K562 (cell line): ENCODE data around the gene RWDD3. TPM values are rescaled to one million over a fixed set of nuclear protein-coding genes. Genes with fewer than 3 reads are reported as not detected.

Source experiments
- ARHGAP35 ChIP-seq: fragments of 450-650 bp; IDR thresholded peaks from 2 replicates; pipeline ENCODE4 v1.6.1; 2018; ENCODE audit not compliant: partially characterized antibody
- BDP1 ChIP-seq: IDR thresholded peaks from 3 replicates; pipeline ENCODE4 v1.6.1; 2011; ENCODE audit not compliant: insufficient read length, insufficient read depth
- EHMT2 ChIP-seq: fragments of 450-650 bp; IDR thresholded peaks from 2 replicates; pipeline ENCODE4 v1.6.1; 2018; ENCODE audit warnings: antibody characterized with exemption
- ETV6 ChIP-seq, 3 experiments: fragments of 150-350 bp in 1 of 3; sonication (generic) in 1 of 3; formaldehyde crosslinking in 1 of 3; IDR thresholded peaks; 2 replicates each; pipeline versions ENCODE4 v1.6.1 to v1.8.0; 2014 to 2022; ENCODE audit warnings: borderline replicate concordance in 2 of 3, low read depth in 2 of 3, antibody characterized with exemption in 1 of 3, low read length in 1 of 3, mild to moderate bottlenecking in 1 of 3, missing genetic modification reagents in 1 of 3
- FOXK1 ChIP-seq: sonication (generic); formaldehyde crosslinking; IDR thresholded peaks from 2 replicates; pipeline ENCODE4 v1.8.0; 2022; ENCODE audit warnings: missing genetic modification reagents, mild to moderate bottlenecking, borderline replicate concordance
- FOXK2 ChIP-seq, 2 experiments: fragments of 450-650 bp; IDR thresholded peaks in 1 of 2; conservative IDR thresholded peaks in 1 of 2; 2 replicates each; pipeline ENCODE4 v1.6.1; 2016; ENCODE audit warnings: low read depth in 2 of 2, mild to moderate bottlenecking in 1 of 2
- FUS ChIP-seq: fragments of 200-400 bp; formaldehyde crosslinking; optimal IDR thresholded peaks from 2 replicates; pipeline ENCODE3; 2017; ENCODE audit warnings: low read depth, low read length
- GATAD2B ChIP-seq: fragments of 450-650 bp; IDR thresholded peaks from 2 replicates; pipeline ENCODE4 v1.6.1; 2017; ENCODE audit warnings: mild to moderate bottlenecking, borderline replicate concordance
- GTF2A2 ChIP-seq: IDR thresholded peaks from 2 replicates; pipeline ENCODE4 v1.6.1; 2016; ENCODE audit warnings: mild to moderate bottlenecking, missing genetic modification characterization, missing compliant biosample characterization
- HLTF ChIP-seq: fragments of 450-650 bp; IDR thresholded peaks from 2 replicates; pipeline ENCODE4 v1.6.1; 2016
- HOXB6 ChIP-seq: fragments of 250-450 bp; sonication (Bioruptor Pico); IDR thresholded peaks from 2 replicates; pipeline ENCODE4 v1.5.1; 2022; ENCODE audit warnings: mild to moderate bottlenecking, borderline replicate concordance
- KDM5B ChIP-seq: fragments of 200-600 bp; sonication (generic); IDR thresholded peaks from 2 replicates; pipeline ENCODE4 v1.6.1; 2012; ENCODE audit warnings: low read depth, mild to moderate bottlenecking, moderate library complexity, low read length, control low read depth, inconsistent platforms; ENCODE audit not compliant: insufficient replicate concordance
- MEF2D ChIP-seq: conservative IDR thresholded peaks from 2 replicates; pipeline ENCODE4 v1.6.1; 2016; ENCODE audit warnings: low read depth, missing genetic modification characterization, missing compliant biosample characterization
- MTA3 ChIP-seq: fragments of 450-650 bp; formaldehyde crosslinking; IDR thresholded peaks from 2 replicates; pipeline ENCODE4 v1.6.1; 2017; ENCODE audit warnings: mild to moderate bottlenecking, borderline replicate concordance
- PHB ChIP-seq: fragments of 250-450 bp; sonication (Bioruptor Pico); IDR thresholded peaks from 2 replicates; pipeline ENCODE4 v1.5.0; 2021
- RFX1 ChIP-seq: fragments of 450-650 bp; IDR thresholded peaks from 2 replicates; pipeline ENCODE4 v1.6.1; 2016; ENCODE audit warnings: mild to moderate bottlenecking, moderate library complexity
- SAP30 ChIP-seq: fragments of 200-600 bp; sonication (generic); IDR thresholded peaks from 2 replicates; pipeline ENCODE4 v1.6.1; 2012; ENCODE audit warnings: borderline replicate concordance, low read depth, mild to moderate bottlenecking, moderate library complexity, low read length, control low read depth, inconsistent platforms; ENCODE audit not compliant: insufficient read depth, poor library complexity, severe bottlenecking
- SMARCB1 ChIP-seq: IDR thresholded peaks from 2 replicates; pipeline ENCODE4 v1.6.1; 2011; ENCODE audit warnings: improper control_type of control experiment, low read depth; ENCODE audit not compliant: insufficient read length
- TRIM25 ChIP-seq: fragments of 450-650 bp; IDR thresholded peaks from 2 replicates; pipeline ENCODE4 v1.7.0; 2016; ENCODE audit warnings: borderline replicate concordance
- ZFX ChIP-seq: sonication (generic); formaldehyde crosslinking; IDR thresholded peaks from 2 replicates; pipeline ENCODE4 v1.8.0; 2022; ENCODE audit warnings: mild to moderate bottlenecking, missing genetic modification reagents, moderate library complexity
- ZNF586 ChIP-seq: fragments of 450-650 bp; formaldehyde crosslinking; conservative IDR thresholded peaks from 2 replicates; pipeline ENCODE4 v1.4.0; 2020; ENCODE audit warnings: mild to moderate bottlenecking, moderate library complexity
- ZNF785 ChIP-seq: fragments of 250-450 bp; sonication (Bioruptor Pico); IDR thresholded peaks from 2 replicates; pipeline ENCODE4 v1.4.0; 2020; ENCODE audit warnings: mild to moderate bottlenecking
- polyA plus RNA-seq, 8 experiments: library from polyadenylated mRNA; depleted of rRNA in 4 of 8; stranded (reverse) in 5 of 8; unstranded in 3 of 8; fragments of >200 nt; fragmentation: Nextera tagmentation in 2 of 8; fragmentation: Illumina TruSeq in 1 of 8; extraction: Ambion mirVana in 2 of 8; extraction: Trizol in 1 of 8; gene quantifications; 2 replicates each; pipeline versions ENCODE4 v1.2.1 to v1.2.3, GENCODE V29; 2011 to 2014; ENCODE audit warnings: inconsistent platforms in 1 of 8, missing spikeins in 1 of 8
- total RNA-seq, 7 experiments: library from RNA; depleted of rRNA in 6 of 7; stranded (reverse); fragments of >200 nt in 6 of 7; fragmentation: Illumina TruSeq in 2 of 7; extraction: Trizol in 2 of 7; gene quantifications; 2 replicates each; pipeline versions ENCODE4 v1.2.1 to v1.2.3, GENCODE V29; 2011 to 2021; ENCODE audit warnings: low replicate concordance in 1 of 7
- TF ChIP-seq, protein P1 (sequence below): fragments of 450-650 bp; formaldehyde crosslinking; IDR thresholded peaks from 2 replicates; pipeline ENCODE4 v1.4.0; 2020; ENCODE audit warnings: mild to moderate bottlenecking, moderate library complexity
- TF ChIP-seq, protein P2 (sequence below): fragments of 250-450 bp; sonication (Bioruptor Pico); IDR thresholded peaks from 2 replicates; pipeline ENCODE4 v1.5.0; 2020; ENCODE audit warnings: mild to moderate bottlenecking, borderline replicate concordance

RWDD3 gene
- total and polyA plus RNA-seq, 9 of the 15 experiments (the other 6 are each of a cell fraction or from before 2014, with no cell fraction given): 21.6 to 65.0 (median 34.9) TPM

- peak; percentile 64 for TF ChIP-seq SAP30
- no peak for TF ChIP-seq BDP1
- TF ChIP-seq HOXB6 (CRISPR knock-in tag): no peak
- TF ChIP-seq MTA3: peak; percentile 74
- TF ChIP-seq FUS: peak; percentile 85
- TF ChIP-seq ZNF586 (CRISPR knock-in tag): no peak
- peak; percentile 97 for TF ChIP-seq ZFX (CRISPR knock-in tag)
- no peak for TF ChIP-seq GTF2A2 (tag)
- TF ChIP-seq GATAD2B: peak; percentile 81
- TF ChIP-seq RFX1: no peak
- TF ChIP-seq FOXK1: peak; percentile 53; the same call in 1 of the 2 replicates
- TF ChIP-seq ETV6 (IDR thresholded peaks at IDR 0.05; ENCODE audit: borderline replicate concordance in 1 of 2, low read depth in 2 of 2, low read length in 1 of 2): no peak
- TF ChIP-seq ETV6 (CRISPR knock-in tag; IDR thresholded peaks at IDR 0.05; ENCODE audit: borderline replicate concordance): peak; percentile 84; the same call in 1 of the 2 replicates
- TF ChIP-seq ARHGAP35: no peak
- TF ChIP-seq FOXK2 (conservative IDR thresholded peaks at IDR 0.05 in 1 of 2, IDR thresholded peaks at IDR 0.05 in 1 of 2; ENCODE audit: low read depth in 2 of 2): no peak
- TF ChIP-seq SMARCB1: no peak
- TF ChIP-seq, protein P1, sequence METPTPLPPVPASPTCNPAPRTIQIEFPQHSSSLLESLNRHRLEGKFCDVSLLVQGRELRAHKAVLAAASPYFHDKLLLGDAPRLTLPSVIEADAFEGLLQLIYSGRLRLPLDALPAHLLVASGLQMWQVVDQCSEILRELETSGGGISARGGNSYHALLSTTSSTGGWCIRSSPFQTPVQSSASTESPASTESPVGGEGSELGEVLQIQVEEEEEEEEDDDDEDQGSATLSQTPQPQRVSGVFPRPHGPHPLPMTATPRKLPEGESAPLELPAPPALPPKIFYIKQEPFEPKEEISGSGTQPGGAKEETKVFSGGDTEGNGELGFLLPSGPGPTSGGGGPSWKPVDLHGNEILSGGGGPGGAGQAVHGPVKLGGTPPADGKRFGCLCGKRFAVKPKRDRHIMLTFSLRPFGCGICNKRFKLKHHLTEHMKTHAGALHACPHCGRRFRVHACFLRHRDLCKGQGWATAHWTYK (CRISPR knock-in tag): peak; percentile 22; the same call in 1 of the 2 replicates
- TF ChIP-seq MEF2D (tag): no peak
- TF ChIP-seq KDM5B: peak; percentile 90
- TF ChIP-seq PHB (CRISPR knock-in tag): no peak
- TF ChIP-seq ZNF785 (CRISPR knock-in tag): no peak
- TF ChIP-seq EHMT2: no peak
- no peak for TF ChIP-seq HLTF
- no peak for TF ChIP-seq TRIM25
- TF ChIP-seq, protein P2, sequence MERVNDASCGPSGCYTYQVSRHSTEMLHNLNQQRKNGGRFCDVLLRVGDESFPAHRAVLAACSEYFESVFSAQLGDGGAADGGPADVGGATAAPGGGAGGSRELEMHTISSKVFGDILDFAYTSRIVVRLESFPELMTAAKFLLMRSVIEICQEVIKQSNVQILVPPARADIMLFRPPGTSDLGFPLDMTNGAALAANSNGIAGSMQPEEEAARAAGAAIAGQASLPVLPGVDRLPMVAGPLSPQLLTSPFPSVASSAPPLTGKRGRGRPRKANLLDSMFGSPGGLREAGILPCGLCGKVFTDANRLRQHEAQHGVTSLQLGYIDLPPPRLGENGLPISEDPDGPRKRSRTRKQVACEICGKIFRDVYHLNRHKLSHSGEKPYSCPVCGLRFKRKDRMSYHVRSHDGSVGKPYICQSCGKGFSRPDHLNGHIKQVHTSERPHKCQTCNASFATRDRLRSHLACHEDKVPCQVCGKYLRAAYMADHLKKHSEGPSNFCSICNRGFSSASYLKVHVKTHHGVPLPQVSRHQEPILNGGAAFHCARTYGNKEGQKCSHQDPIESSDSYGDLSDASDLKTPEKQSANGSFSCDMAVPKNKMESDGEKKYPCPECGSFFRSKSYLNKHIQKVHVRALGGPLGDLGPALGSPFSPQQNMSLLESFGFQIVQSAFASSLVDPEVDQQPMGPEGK: no peak
Measured at GRCh38 chr1:95233737-95234500, at the start of gene RWDD3 (continued).
